ENCODE results near the gene TMEM30B. TPM values are rescaled to one million over a fixed set of nuclear protein-coding genes. Genes with fewer than 3 reads are reported as not detected.

Gene TMEM30B
- total RNA-seq, 2 donors from 2014 or later, result 57.1 to 98.5 TPM

DNA sequence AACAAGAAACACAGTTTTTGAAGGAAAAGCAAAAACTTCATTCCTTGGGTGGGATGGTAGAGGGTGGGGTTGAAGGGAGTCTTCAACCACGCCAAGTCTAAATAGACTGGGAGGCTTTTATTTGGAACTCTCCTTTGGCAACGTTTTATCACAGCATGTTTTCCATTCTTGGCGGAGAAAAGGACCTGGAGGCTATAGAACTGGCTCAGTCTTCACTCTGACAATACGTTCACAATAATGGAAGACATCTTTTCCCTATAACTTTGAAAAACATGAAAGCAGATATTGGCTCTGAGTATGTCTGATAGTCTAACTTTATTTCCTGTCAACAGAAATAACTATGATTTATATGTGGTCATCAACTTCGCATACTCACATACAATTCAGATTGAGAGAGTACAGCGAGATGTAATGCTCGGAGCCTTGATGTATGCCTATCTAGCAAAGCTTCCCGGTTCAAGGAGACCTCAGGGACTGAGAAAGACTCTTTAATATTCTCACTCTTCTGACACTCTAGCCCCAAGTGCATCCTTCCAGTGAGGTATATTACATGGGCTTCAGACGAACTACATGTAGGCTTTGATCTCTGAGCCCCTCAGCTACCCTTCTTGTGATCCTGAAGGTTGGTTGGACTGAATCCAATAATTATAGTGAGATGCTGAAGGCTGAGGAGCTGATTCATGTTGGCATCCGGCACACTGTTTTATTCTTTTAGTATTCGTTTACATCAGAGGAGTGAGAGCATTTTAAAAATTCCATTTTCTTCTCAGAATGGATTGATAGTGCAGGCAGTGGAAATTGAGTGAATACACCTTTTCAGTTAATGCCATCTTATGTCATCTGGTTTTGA lies 14.0 kb downstream of the TMEM30B start:
- no peaks in the 10 kb centered on the region for H3K36me3 ChIP-seq
- intact Hi-C loops (cut with DNase I), result no loop called here
- no peaks in the 10 kb centered on the region for H3K27me3 ChIP-seq (replicated peaks; ENCODE audit: insufficient read depth)
- H3K27ac ChIP-seq, result no peak overlapping the region
- DNase-seq (ENCODE audit: low spot score), result no peak
- no peaks in the 10 kb centered on the region for H3K9me3 ChIP-seq
- no peak overlapping the region for H3K4me3 ChIP-seq
- TF ChIP-seq POLR2A (IDR thresholded peaks at IDR 0.05) (no peak), POLR2AphosphoS5 (IDR thresholded peaks at IDR 0.05) (no peak)
- TF ChIP-seq, protein P1, sequence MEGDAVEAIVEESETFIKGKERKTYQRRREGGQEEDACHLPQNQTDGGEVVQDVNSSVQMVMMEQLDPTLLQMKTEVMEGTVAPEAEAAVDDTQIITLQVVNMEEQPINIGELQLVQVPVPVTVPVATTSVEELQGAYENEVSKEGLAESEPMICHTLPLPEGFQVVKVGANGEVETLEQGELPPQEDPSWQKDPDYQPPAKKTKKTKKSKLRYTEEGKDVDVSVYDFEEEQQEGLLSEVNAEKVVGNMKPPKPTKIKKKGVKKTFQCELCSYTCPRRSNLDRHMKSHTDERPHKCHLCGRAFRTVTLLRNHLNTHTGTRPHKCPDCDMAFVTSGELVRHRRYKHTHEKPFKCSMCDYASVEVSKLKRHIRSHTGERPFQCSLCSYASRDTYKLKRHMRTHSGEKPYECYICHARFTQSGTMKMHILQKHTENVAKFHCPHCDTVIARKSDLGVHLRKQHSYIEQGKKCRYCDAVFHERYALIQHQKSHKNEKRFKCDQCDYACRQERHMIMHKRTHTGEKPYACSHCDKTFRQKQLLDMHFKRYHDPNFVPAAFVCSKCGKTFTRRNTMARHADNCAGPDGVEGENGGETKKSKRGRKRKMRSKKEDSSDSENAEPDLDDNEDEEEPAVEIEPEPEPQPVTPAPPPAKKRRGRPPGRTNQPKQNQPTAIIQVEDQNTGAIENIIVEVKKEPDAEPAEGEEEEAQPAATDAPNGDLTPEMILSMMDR (IDR thresholded peaks at IDR 0.05), result no peak
- H3K4me1 ChIP-seq (replicated peaks), result no peaks in the 10 kb centered on the region
- 22% methylated on average over 11 of the region's 11 CpGs for WGBS

DNA sequence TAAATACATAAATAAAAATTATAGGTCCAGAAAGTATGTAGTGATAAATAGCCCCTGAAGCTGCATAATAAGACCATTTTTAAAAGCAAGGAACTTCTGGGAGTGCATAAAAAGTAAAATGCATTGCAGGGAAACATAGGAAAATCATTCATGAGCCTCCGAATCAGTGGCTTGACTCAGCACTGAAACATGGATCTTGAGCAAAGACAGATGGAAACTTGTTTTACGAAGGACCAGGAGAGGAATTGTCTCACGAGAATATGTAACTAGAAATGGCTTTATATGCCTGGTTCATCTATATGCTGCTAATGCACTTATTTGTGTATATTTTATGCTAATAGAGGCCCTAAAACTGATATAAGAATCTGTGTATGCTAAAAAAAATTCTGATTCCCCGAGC lies 14.7 kb downstream of the TMEM30B start:
- no peaks in the 10 kb centered on the region for H3K4me1 ChIP-seq (replicated peaks)
- 65% methylated on average over 4 of the region's 4 CpGs for WGBS
- DNase-seq (ENCODE audit: low spot score), result no peak
- H3K27ac ChIP-seq, result no peak overlapping the region
- no peaks in the 10 kb centered on the region for H3K27me3 ChIP-seq (replicated peaks; ENCODE audit: insufficient read depth)
- TF ChIP-seq POLR2AphosphoS5 (IDR thresholded peaks at IDR 0.05) (no peak), POLR2A (IDR thresholded peaks at IDR 0.05) (no peak)
- TF ChIP-seq, protein P1 (IDR thresholded peaks at IDR 0.05), result no peak
- no peak overlapping the region for H3K4me3 ChIP-seq
- intact Hi-C loops (cut with DNase I), result no loop called here
- no peaks in the 10 kb centered on the region for H3K9me3 ChIP-seq
- H3K36me3 ChIP-seq, result no peaks in the 10 kb centered on the region

DNA sequence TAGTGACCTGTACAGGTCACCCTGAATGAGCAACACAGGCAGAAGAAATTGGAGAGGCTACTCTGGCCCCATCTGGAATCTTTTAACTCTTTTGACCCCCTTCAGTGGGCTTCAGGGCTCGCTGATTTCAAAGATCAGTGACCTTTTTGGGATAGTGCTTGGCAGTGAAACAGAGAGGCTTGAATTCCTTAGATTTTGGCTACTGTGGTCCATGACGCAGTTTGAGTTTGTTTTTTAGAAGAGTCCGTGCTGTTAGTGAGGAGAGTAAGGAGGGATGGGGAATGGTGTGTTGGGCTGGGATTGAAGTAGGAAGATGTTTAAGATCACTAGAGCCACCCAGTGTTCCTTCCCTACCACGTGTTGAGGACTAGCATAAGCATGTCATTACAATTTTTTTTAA lies 16.5 kb downstream of the TMEM30B start:
- 56% methylated on average over 4 of the region's 4 CpGs for WGBS
- Histone ChIP-seq H3K36me3 (no peaks in the 10 kb centered on the region), H3K9me3 (no peaks in the 10 kb centered on the region), H3K4me3 (no peak overlapping the region), H3K27ac (no peak overlapping the region), H3K4me1 (replicated peaks) (no peaks in the 10 kb centered on the region), H3K27me3 (replicated peaks; ENCODE audit: insufficient read depth) (no peaks in the 10 kb centered on the region)
- TF ChIP-seq, protein P1 (IDR thresholded peaks at IDR 0.05), result no peak
- TF ChIP-seq POLR2A (IDR thresholded peaks at IDR 0.05) (no peak), POLR2AphosphoS5 (IDR thresholded peaks at IDR 0.05) (no peak)
- no peak for DNase-seq (ENCODE audit: low spot score)
- intact Hi-C loops (cut with DNase I), result no loop called here

DNA sequence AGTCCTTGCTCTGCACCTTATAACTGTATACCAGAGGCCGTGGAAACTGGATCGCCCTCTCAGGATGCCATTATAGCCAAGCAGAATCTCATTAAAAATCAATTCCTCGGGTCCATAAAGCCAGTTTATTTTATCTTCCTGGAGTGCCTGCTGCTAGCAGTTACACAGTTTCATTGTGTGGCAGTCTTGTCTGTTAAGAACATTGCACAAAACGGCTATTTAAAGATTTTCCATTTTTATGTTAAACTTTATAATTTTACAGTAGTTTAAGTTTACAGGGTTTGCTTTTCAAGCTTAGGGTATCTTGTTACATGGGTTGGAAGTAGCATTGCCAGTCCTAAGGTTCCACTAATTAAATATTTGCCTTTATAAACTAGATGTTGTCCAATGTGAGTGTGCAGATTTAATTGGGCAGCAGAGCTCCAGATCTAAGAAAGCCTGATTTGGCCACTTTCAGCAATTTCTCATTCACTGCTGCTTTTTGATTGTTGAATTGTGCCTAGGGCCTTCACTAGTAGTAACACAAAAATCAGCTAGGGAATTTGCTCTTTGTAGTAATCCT lies 17.0 kb downstream of the TMEM30B start:
- no peak for DNase-seq (ENCODE audit: low spot score)
- H3K27ac ChIP-seq, result no peak overlapping the region
- no peak overlapping the region for H3K4me3 ChIP-seq
- WGBS, result 31% methylated on average over 4 of the region's 4 CpGs
- H3K27me3 ChIP-seq (replicated peaks; ENCODE audit: insufficient read depth), result no peaks in the 10 kb centered on the region
- no peaks in the 10 kb centered on the region for H3K9me3 ChIP-seq
- TF ChIP-seq, protein P1 (IDR thresholded peaks at IDR 0.05), result no peak
- TF ChIP-seq POLR2A (IDR thresholded peaks at IDR 0.05) (no peak), POLR2AphosphoS5 (IDR thresholded peaks at IDR 0.05) (peak; percentile 19)
- H3K4me1 ChIP-seq (replicated peaks), result no peaks in the 10 kb centered on the region
- intact Hi-C loops (cut with DNase I), result no loop called here
- H3K36me3 ChIP-seq, result no peaks in the 10 kb centered on the region

DNA sequence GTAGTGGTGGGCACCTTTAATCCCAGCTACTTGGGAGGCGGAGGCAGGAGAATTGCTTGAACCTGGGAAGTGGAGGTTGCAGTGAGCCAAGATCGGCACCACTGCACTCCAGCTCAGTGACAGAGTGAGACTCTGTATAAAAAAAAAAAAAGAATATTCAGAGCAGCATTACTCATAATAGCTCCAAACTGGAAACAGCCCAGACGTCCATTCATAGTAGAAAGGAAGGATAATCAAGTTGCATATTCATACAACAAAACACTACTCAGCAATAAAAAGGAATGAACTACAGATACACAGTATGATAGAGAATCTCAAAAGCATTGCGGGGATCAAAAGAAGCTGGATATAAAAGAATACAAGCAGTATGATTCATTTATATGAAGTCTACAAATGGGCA lies 19.1 kb downstream of the TMEM30B start:
- TF ChIP-seq POLR2AphosphoS5 (IDR thresholded peaks at IDR 0.05) (no peak), POLR2A (IDR thresholded peaks at IDR 0.05) (no peak)
- TF ChIP-seq, protein P1 (IDR thresholded peaks at IDR 0.05), result no peak
- no peaks in the 10 kb centered on the region for H3K27me3 ChIP-seq (replicated peaks; ENCODE audit: insufficient read depth)
- no peak overlapping the region for H3K4me3 ChIP-seq
- intact Hi-C loops (cut with DNase I), result no loop called here
- no peaks in the 10 kb centered on the region for H3K4me1 ChIP-seq (replicated peaks)
- no peaks in the 10 kb centered on the region for H3K9me3 ChIP-seq
- no peaks in the 10 kb centered on the region for H3K36me3 ChIP-seq
- 76% methylated on average over 4 of the region's 4 CpGs for WGBS
- no peak for DNase-seq (ENCODE audit: low spot score)
- H3K27ac ChIP-seq, result no peak overlapping the region

Measured in prostate gland (tissue), 2 donors.